Skeletal muscle tissue (tissue), 4 donors: Measurements from ENCODE around the gene ZHX3. TPM values are rescaled to one million over a fixed set of nuclear protein-coding genes. Genes with fewer than 3 reads are reported as not detected.

Experiments used
- H3K27ac ChIP-seq: one replicate; pipeline ENCODE4 v1.7.0; 2013; ENCODE audit warnings: mild to moderate bottlenecking, low read depth, low read length, inconsistent platforms
- H3K27me3 ChIP-seq, 3 donors: one replicate each; pipeline ENCODE4 v1.7.0; 2013; ENCODE audit warnings: low read length in 3 of 3; ENCODE audit not compliant: control insufficient read depth in 3 of 3, insufficient read depth in 3 of 3
- H3K36me3 ChIP-seq, 3 donors: one replicate each; pipeline ENCODE4 v1.7.0; 2013; ENCODE audit warnings: low read length in 3 of 3; ENCODE audit not compliant: control insufficient read depth in 3 of 3, insufficient read depth in 3 of 3
- H3K4me1 ChIP-seq, 3 donors: one replicate each; pipeline ENCODE4 v1.7.0; 2013; ENCODE audit warnings: low read length in 3 of 3, mild to moderate bottlenecking in 3 of 3; ENCODE audit not compliant: control insufficient read depth in 3 of 3, insufficient read depth in 3 of 3
- H3K4me3 ChIP-seq, 3 donors: one replicate each; pipeline ENCODE4 v1.7.0; 2013; ENCODE audit warnings: low read length in 3 of 3
- H3K9ac ChIP-seq, 3 donors: one replicate each; pipeline ENCODE4 v1.7.0; 2013; ENCODE audit warnings: low read length in 3 of 3, mild to moderate bottlenecking in 3 of 3, moderate library complexity in 2 of 3, low read depth in 1 of 3
- H3K9me3 ChIP-seq, 3 donors: one replicate each; pipeline ENCODE4 v1.7.0; 2013; ENCODE audit warnings: low read length in 3 of 3; ENCODE audit not compliant: control insufficient read depth in 3 of 3
- total RNA-seq: library from RNA; depleted of rRNA; stranded (reverse); fragments of >200 nt; gene quantifications from one replicate; pipeline ENCODE4 v1.2.3, GENCODE V29; 2014
- donor health status: Osteomylitis.

The ZHX3 gene
- total RNA-seq, 1 donor from 2014 or later: 4.7 TPM

GRCh38 chr20:41142919-41143318 lies 174.6 kb downstream of the ZHX3 start:
- Histone ChIP-seq H3K9ac (no peak overlapping the region), H3K27me3 (no peaks in the 10 kb centered on the region), H3K36me3 (no peaks in the 10 kb centered on the region), H3K4me1 (peaks cover 74 to 92% (median 85%) of the 10 kb centered on the region in 3 donors), H3K4me3 (no peak overlapping the region), H3K27ac (no peak overlapping the region), H3K9me3 (no peaks in the 10 kb centered on the region)

- H3K36me3 ChIP-seq: no peaks in the 10 kb centered on the region
- H3K27me3 ChIP-seq: no peaks in the 10 kb centered on the region
- H3K27ac ChIP-seq: no peak overlapping the region
- no peaks in the 10 kb centered on the region for H3K9me3 ChIP-seq
- peak overlapping the region in 2 of 3 donors; percentile 16 to 63 for H3K9ac ChIP-seq
- H3K4me3 ChIP-seq: peak overlapping the region in 1 of 3 donors; percentile 8
- H3K4me1 ChIP-seq: peaks cover 69 to 86% (median 79%) of the 10 kb centered on the region in 3 donors
Measured at GRCh38 chr20:41142245-41142644, 175.3 kb downstream of the ZHX3 start.

DNA sequence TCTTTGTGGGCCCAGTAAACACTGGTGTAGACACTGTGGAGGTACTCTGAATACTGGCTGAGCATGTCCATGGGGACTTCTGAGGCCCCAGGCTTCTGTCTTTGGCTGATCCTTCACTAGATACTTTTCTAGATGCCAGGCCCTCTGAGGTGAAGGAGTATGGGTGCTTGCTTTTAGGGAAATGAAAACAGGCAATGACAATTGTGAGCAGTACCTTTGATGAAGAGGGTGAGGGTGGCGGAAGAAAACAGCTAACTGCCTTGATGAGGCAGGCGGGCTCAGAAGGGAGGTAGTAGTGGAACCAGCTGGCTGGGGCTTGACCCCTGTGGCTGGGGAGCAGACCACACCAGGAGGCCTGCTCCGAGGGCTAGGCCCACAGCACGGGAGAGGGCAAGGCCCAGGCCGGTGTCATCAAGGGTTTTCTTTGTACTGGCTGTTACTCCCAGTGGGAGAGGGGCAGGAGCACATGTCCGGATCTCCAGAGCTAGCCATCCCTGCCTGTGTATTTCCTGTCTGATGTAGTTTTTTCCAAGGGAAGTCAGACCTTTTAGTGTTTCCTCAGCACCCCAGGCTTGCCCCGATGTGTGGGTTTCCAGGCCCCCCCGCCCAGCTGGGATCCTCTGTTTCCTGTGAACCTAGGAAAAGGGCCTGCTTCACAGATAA lies 176.2 kb downstream of the ZHX3 start:
- no peaks in the 10 kb centered on the region for H3K27me3 ChIP-seq
- peak overlapping the region in 2 of 3 donors; percentile 3 to 26 for H3K9ac ChIP-seq
- peaks cover 63 to 80% (median 73%) of the 10 kb centered on the region in 3 donors for H3K4me1 ChIP-seq
- H3K36me3 ChIP-seq: no peaks in the 10 kb centered on the region
- H3K4me3 ChIP-seq: peak overlapping the region in 1 of 3 donors; percentile 13
- no peaks in the 10 kb centered on the region for H3K9me3 ChIP-seq
- H3K27ac ChIP-seq: peak overlapping the region; percentile 64

- Histone ChIP-seq H3K36me3 (no peaks in the 10 kb centered on the region), H3K27ac (peak overlapping the region; percentile 64), H3K9me3 (no peaks in the 10 kb centered on the region), H3K4me3 (peak overlapping the region in 2 of 3 donors; percentile 1 to 13), H3K27me3 (no peaks in the 10 kb centered on the region), H3K4me1 (peaks cover 56 to 79% (median 69%) of the 10 kb centered on the region in 3 donors), H3K9ac (peak overlapping the region; percentile 5 to 94 (median 26))
Measured at GRCh38 chr20:41140226-41141133, 177.1 kb downstream of the ZHX3 start.

GRCh38 chr20:41139227-41140093 lies 178.1 kb downstream of the ZHX3 start:
- Histone ChIP-seq H3K36me3 (no peaks in the 10 kb centered on the region), H3K4me3 (peak overlapping the region; percentile 69 to 87 (median 75)), H3K27me3 (no peaks in the 10 kb centered on the region), H3K9ac (peak overlapping the region; percentile 49 to 94 (median 81)), H3K9me3 (no peaks in the 10 kb centered on the region), H3K4me1 (peaks cover 50 to 71% (median 58%) of the 10 kb centered on the region in 3 donors), H3K27ac (peak overlapping the region; percentile 78)

GRCh38 chr20:41138475-41139226 lies 178.9 kb downstream of the ZHX3 start:
- Histone ChIP-seq H3K9ac (peak overlapping the region; percentile 77 to 94 (median 81)), H3K4me3 (peak overlapping the region; percentile 69 to 87 (median 75)), H3K27me3 (no peaks in the 10 kb centered on the region), H3K36me3 (no peaks in the 10 kb centered on the region), H3K27ac (peak overlapping the region; percentile 78), H3K9me3 (no peaks in the 10 kb centered on the region), H3K4me1 (peaks cover 43 to 65% (median 56%) of the 10 kb centered on the region in 3 donors)

DNA sequence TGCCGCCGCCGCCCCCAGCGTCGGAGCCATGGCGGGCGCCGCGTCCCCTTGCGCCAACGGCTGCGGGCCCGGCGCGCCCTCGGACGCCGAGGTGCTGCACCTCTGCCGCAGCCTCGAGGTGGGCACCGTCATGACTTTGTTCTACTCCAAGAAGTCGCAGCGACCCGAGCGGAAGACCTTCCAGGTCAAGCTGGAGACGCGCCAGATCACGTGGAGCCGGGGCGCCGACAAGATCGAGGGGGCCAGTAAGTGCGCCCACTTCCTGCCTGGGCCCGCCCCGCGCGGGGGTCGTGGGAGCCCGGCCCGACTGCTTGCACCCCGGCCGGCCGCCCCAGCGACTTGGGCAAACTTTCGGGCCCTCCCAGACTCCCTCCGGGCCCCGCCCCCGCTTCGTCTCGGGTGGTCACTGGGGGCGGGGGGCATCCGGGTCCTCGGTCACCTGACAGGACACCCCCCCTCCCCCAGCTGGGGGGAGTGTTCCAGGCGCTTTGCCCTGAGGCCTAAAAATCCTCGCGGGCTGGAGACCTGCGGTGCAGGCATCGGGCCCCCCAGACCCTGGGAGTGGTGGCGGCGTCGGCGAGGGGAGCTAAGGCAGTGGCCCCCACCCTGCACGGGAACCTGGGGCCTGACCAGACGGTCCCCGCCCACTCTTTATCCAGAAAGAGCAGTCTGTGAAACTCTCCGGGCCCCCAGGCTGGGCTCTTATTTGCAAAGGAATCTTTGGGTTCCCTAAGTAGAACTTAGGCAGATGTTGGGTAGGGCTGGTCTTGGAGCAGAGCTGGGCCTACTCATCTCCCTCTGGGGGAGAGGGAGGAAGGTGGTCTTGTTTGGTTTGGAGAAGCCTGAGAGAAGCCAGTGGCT lies 179.7 kb downstream of the ZHX3 start:
- H3K4me3 ChIP-seq: peak overlapping the region; percentile 69 to 87 (median 75)
- peaks cover 39 to 58% (median 50%) of the 10 kb centered on the region in 3 donors for H3K4me1 ChIP-seq

DNA sequence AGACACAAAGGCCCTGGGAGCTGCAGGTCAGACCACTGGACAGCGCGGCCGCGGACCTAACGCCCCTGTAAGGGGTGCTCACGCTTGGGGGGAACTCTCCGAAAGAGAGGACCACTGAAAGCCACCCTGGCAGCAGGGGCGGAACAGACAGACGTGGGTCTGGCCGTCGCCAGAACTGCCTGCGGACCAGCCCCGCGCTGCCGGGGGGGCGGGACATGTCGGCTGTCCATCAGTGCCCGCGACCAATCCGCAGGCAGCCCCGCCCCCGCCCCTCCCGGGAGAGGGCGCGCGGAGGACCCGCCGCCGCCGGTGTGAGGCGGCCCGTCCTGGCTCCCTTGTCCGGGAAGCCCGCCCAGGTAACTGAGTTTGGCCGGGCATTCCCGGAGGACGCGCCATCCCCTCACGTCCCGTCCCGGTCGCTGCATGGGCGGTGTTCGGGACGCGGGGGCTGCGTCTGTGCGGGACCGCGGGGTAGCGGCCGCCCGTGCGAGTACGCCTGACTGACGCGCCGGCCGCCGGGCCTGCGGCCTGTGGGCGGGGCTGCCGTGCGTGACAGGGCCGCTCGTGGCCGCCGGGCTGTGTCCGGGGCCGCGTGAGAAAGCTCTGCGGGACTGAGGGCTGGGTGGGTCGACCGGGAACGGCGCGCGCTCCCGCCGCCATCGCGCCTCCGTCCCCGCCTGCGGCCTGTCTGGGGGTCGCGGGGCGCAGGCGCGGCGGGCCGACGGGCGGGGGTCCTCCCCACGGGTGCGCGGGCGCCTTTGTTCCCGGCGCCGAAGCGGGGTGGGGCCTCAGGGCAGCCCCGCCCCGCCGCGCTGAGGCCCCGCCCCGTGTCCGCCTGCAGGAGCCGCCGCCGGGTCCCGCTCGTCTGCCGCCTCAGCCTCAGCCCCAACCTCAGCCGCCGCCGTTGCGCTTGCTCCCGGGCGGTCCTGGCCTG lies 180.6 kb downstream of the ZHX3 start, which contains the start of gene PLCG1:
Gene PLCG1 (plus strand): TSS at position 864 of the 934 bp plus-strand sequence. CDS start 99 bp downstream, outside the sequence.
- Histone ChIP-seq H3K4me1 (peaks cover 32 to 49% (median 43%) of the 10 kb centered on the region in 3 donors), H3K9me3 (no peaks in the 10 kb centered on the region), H3K36me3 (no peaks in the 10 kb centered on the region), H3K27ac (peak within 1 kb of the TSS; percentile 87), H3K4me3 (peak within 1 kb of the TSS; percentile 75 to 87 (median 77)), H3K27me3 (no peaks in the 10 kb centered on the region), H3K9ac (peak within 1 kb of the TSS; percentile 79 to 94 (median 81))

More for the DNA sequence above, 179.7 kb downstream of the ZHX3 start:
- Histone ChIP-seq H3K9me3 (no peaks in the 10 kb centered on the region), H3K36me3 (no peaks in the 10 kb centered on the region), H3K9ac (peak overlapping the region; percentile 77 to 94 (median 81)), H3K27ac (peak overlapping the region; percentile 78), H3K27me3 (no peaks in the 10 kb centered on the region)
